H1 (cell line): ENCODE results near the gene SEMA3F. TPM values are rescaled to one million over a fixed set of nuclear protein-coding genes. Genes with fewer than 3 reads are reported as not detected.

Experiments used
- CTCF ChIA-PET: fragments of 300-600 bp; sonication (Branson Sonifier 250); formaldehyde crosslinking; loops from one replicate; lab custom pipeline; 2021; ENCODE audit not compliant: partially characterized antibody; lab: Charles Lee
- POLR2A ChIA-PET: fragments of 300-600 bp; sonication (Branson Sonifier 250); formaldehyde crosslinking; loops from one replicate; lab custom pipeline; 2021; ENCODE audit warnings: inconsistent platforms; ENCODE audit not compliant: partially characterized antibody; lab: Charles Lee
- DNase-seq, 2 experiments: peaks; one replicate each; pipeline versions ENCODE4 v3.0.0 to v3.0.0-alpha.2; 2010 to 2022; ENCODE audit warnings: low spot score in 2 of 2, low read depth in 1 of 2, mixed read lengths in 1 of 2
- FAIRE-seq: peaks from 2 replicates; lab custom pipeline; 2011; peaks lifted over from hg19 to GRCh38; lab: Jason Lieb, UNC
- H2AFZ ChIP-seq: 2 replicates; pipeline ENCODE4 v1.8.1; 2012; ENCODE audit warnings: low read length, inconsistent platforms
- H2AK5ac ChIP-seq: 2 replicates; pipeline ENCODE4 v1.6.1; 2013; ENCODE audit warnings: low read depth, low read length
- H2BK120ac ChIP-seq: replicated peaks from 2 replicates; pipeline ENCODE3; 2013; ENCODE audit warnings: low read depth, low read length, inconsistent platforms
- H2BK12ac ChIP-seq: 2 replicates; pipeline ENCODE4 v1.6.1; 2013; ENCODE audit warnings: low read depth, low read length
- H2BK15ac ChIP-seq: 2 replicates; pipeline ENCODE4 v1.6.1; 2013; ENCODE audit warnings: low read length
- H2BK20ac ChIP-seq: 2 replicates; pipeline ENCODE4 v1.6.1; 2013; ENCODE audit warnings: low read length
- H2BK5ac ChIP-seq: 2 replicates; pipeline ENCODE4 v1.6.1; 2013; ENCODE audit warnings: low read depth, low read length
- H3K14ac ChIP-seq: 2 replicates; pipeline ENCODE4 v1.6.1; 2013; ENCODE audit warnings: inconsistent platforms; ENCODE audit not compliant: insufficient read length
- H3K18ac ChIP-seq: 2 replicates; pipeline ENCODE4 v1.6.1; 2013; ENCODE audit warnings: low read length; ENCODE audit errors: extremely low read depth
- H3K23ac ChIP-seq: 2 replicates; pipeline ENCODE4 v1.6.1; 2013; ENCODE audit warnings: inconsistent platforms; ENCODE audit not compliant: insufficient read length
- H3K23me2 ChIP-seq: 2 replicates; pipeline ENCODE4 v1.6.1; 2013; ENCODE audit warnings: low read depth, low read length
- H3K27ac ChIP-seq: 2 replicates; pipeline ENCODE4 v1.6.1; 2011; ENCODE audit warnings: low read depth, low read length, inconsistent platforms
- H3K27me3 ChIP-seq, 4 experiments: replicated peaks in 1 of 4; 1 replicate in 1 of 4; 2 replicates in 3 of 4; pipeline versions ENCODE4 v1.6.1 to v1.8.1; 2011 to 2013; ENCODE audit warnings: low read length in 3 of 4, mild to moderate bottlenecking in 3 of 4, inconsistent platforms in 2 of 4, mixed read lengths in 2 of 4, moderate library complexity in 1 of 4; ENCODE audit not compliant: control insufficient read depth in 3 of 4, insufficient read depth in 3 of 4; ENCODE audit errors: extremely low read depth in 1 of 4
- H3K36me3 ChIP-seq, 4 experiments: 2 replicates each; pipeline versions ENCODE4 v1.6.1 to v1.8.1; 2011 to 2013; ENCODE audit warnings: mild to moderate bottlenecking in 4 of 4, low read length in 3 of 4, moderate library complexity in 2 of 4, control low read depth in 1 of 4, inconsistent platforms in 1 of 4; ENCODE audit not compliant: insufficient read depth in 4 of 4, control insufficient read depth in 2 of 4
- H3K4ac ChIP-seq: replicated peaks from 2 replicates; pipeline ENCODE3; 2013; ENCODE audit warnings: low read length, low read depth, mixed read lengths, inconsistent platforms; ENCODE audit not compliant: insufficient read length
- H3K4me1 ChIP-seq, 4 experiments: replicated peaks in 1 of 4; 1 replicate in 1 of 4; 2 replicates in 3 of 4; pipeline versions ENCODE4 v1.6.1 to v1.8.1; 2011 to 2013; ENCODE audit warnings: low read length in 3 of 4, inconsistent platforms in 2 of 4, mixed read lengths in 1 of 4; ENCODE audit not compliant: insufficient read depth in 4 of 4, control insufficient read depth in 3 of 4
- H3K4me2 ChIP-seq, 2 experiments: 2 replicates each; pipeline versions ENCODE4 v1.6.1 to v1.8.1; 2011 to 2013; ENCODE audit warnings: low read depth in 2 of 2, low read length in 2 of 2, control low read depth in 1 of 2, inconsistent platforms in 1 of 2, mild to moderate bottlenecking in 1 of 2; ENCODE audit not compliant: insufficient read depth in 1 of 2
- H3K4me3 ChIP-seq, 4 experiments: fragments of 200-600, 300-600 bp in 1 of 4; sonication (generic), shearing (Covaris generic), sonication (Bioruptor Twin) in 1 of 4; 2 replicates each; pipeline versions ENCODE4 v1.5.1 to v1.8.1; 2011 to 2016; ENCODE audit warnings: low read length in 4 of 4, low read depth in 3 of 4, control low read depth in 2 of 4, inconsistent platforms in 2 of 4, mild to moderate bottlenecking in 2 of 4, mixed read lengths in 1 of 4, moderate library complexity in 1 of 4; ENCODE audit not compliant: insufficient read depth in 2 of 4; ENCODE audit errors: extremely low read depth in 1 of 4
- H3K56ac ChIP-seq: replicated peaks from 2 replicates; pipeline ENCODE3; 2013; ENCODE audit warnings: low read depth, mild to moderate bottlenecking, mixed read lengths, low read length, inconsistent platforms; ENCODE audit not compliant: insufficient read length
- H3K79me1 ChIP-seq: 2 replicates; pipeline ENCODE4 v1.6.1; 2013; ENCODE audit warnings: low read depth, low read length, control low read depth
- H3K79me2 ChIP-seq, 2 experiments: 2 replicates each; pipeline versions ENCODE4 v1.6.1 to v1.8.1; 2012 to 2013; ENCODE audit warnings: low read length in 2 of 2, mild to moderate bottlenecking in 2 of 2, inconsistent platforms in 1 of 2; ENCODE audit not compliant: insufficient read depth in 2 of 2, control insufficient read depth in 1 of 2
- H3K9ac ChIP-seq, 4 experiments: replicated peaks in 1 of 4; 1 replicate in 1 of 4; 2 replicates in 3 of 4; pipeline versions ENCODE4 v1.6.1 to v1.8.1; 2011 to 2013; ENCODE audit warnings: low read depth in 3 of 4, low read length in 3 of 4, control low read depth in 2 of 4, mild to moderate bottlenecking in 2 of 4, moderate library complexity in 2 of 4, inconsistent platforms in 1 of 4; ENCODE audit errors: extremely low read depth in 1 of 4
- H3K9me3 ChIP-seq, 2 experiments: 2 replicates each; pipeline versions ENCODE4 v1.6.1 to v1.8.1; 2012 to 2013; ENCODE audit warnings: mild to moderate bottlenecking in 2 of 2, moderate library complexity in 2 of 2, control low read depth in 1 of 2, inconsistent platforms in 1 of 2, low read depth in 1 of 2, low read length in 1 of 2, mixed read lengths in 1 of 2; ENCODE audit not compliant: insufficient read depth in 2 of 2
- H4K20me1 ChIP-seq, 2 experiments: replicated peaks in 1 of 2; 2 replicates each; pipeline versions ENCODE3 to v1.8.1; 2011 to 2013; ENCODE audit warnings: inconsistent platforms in 2 of 2, low read length in 2 of 2, mild to moderate bottlenecking in 1 of 2; ENCODE audit not compliant: insufficient read depth in 2 of 2, control insufficient read depth in 1 of 2
- H4K5ac ChIP-seq: 2 replicates; pipeline ENCODE4 v1.6.1; 2013; ENCODE audit warnings: low read length, low read depth, mixed read lengths, inconsistent platforms; ENCODE audit not compliant: insufficient read length
- H4K8ac ChIP-seq: 2 replicates; pipeline ENCODE4 v1.8.0; 2013; ENCODE audit warnings: mild to moderate bottlenecking, moderate library complexity, low read length, inconsistent platforms; ENCODE audit not compliant: insufficient read depth; ENCODE audit errors: extremely low read depth
- H4K91ac ChIP-seq: replicated peaks from 2 replicates; pipeline ENCODE3; 2013; ENCODE audit warnings: low read length, mixed read lengths, inconsistent platforms; ENCODE audit not compliant: insufficient read length
- BACH1 ChIP-seq: IDR thresholded peaks from 2 replicates; pipeline ENCODE4 v1.6.1; 2012; ENCODE audit warnings: low read length, improper control_type of control experiment
- CEBPB ChIP-seq: IDR thresholded peaks from 2 replicates; pipeline ENCODE4 v1.6.1; 2012; ENCODE audit warnings: low read depth, low read length
- FOSL1 ChIP-seq: IDR thresholded peaks from 2 replicates; pipeline ENCODE4 v1.6.1; 2011; ENCODE audit warnings: mild to moderate bottlenecking, low read depth, low read length, moderate library complexity; ENCODE audit not compliant: insufficient read depth
- HDAC2 ChIP-seq, 2 experiments: fragments of 300-600 bp in 1 of 2; sonication (generic) in 1 of 2; IDR thresholded peaks; 2 replicates each; pipeline ENCODE4 v1.6.1; 2011 to 2012; ENCODE audit warnings: low read depth in 2 of 2, low read length in 2 of 2, mild to moderate bottlenecking in 2 of 2, moderate library complexity in 2 of 2, borderline replicate concordance in 1 of 2, inconsistent platforms in 1 of 2
- MAX ChIP-seq: IDR thresholded peaks from 2 replicates; pipeline ENCODE4 v1.6.1; 2012; ENCODE audit warnings: inconsistent platforms
- RAD21 ChIP-seq, 2 experiments: IDR thresholded peaks in 1 of 2; conservative IDR thresholded peaks in 1 of 2; 2 replicates each; pipeline ENCODE4 v1.6.1; 2011; ENCODE audit warnings: low read depth in 2 of 2, low read length in 2 of 2, improper control_type of control experiment in 1 of 2, inconsistent platforms in 1 of 2, mild to moderate bottlenecking in 1 of 2, moderate library complexity in 1 of 2
- RFX5 ChIP-seq: IDR thresholded peaks from 2 replicates; pipeline ENCODE4 v1.6.1; 2011; ENCODE audit warnings: low read depth, low read length, improper control_type of control experiment, borderline replicate concordance
- SIN3A ChIP-seq, 2 experiments: IDR thresholded peaks in 1 of 2; conservative IDR thresholded peaks in 1 of 2; 2 replicates each; pipeline ENCODE4 v1.6.1; 2011 to 2012; ENCODE audit warnings: low read length in 2 of 2, improper control_type of control experiment in 1 of 2, low read depth in 1 of 2, mild to moderate bottlenecking in 1 of 2
- SIX5 ChIP-seq: IDR thresholded peaks from 2 replicates; pipeline ENCODE4 v1.6.1; 2011; ENCODE audit warnings: mild to moderate bottlenecking, low read depth, low read length
- ZNF274 ChIP-seq: IDR thresholded peaks from 2 replicates; pipeline ENCODE4 v1.7.0; 2012; ENCODE audit warnings: low read length, borderline replicate concordance; ENCODE audit errors: extremely low read depth
- WGBS, 2 experiments: shearing (Covaris generic) in 1 of 2; methylation state at CpG; one replicate each; pipeline versions ENCODE4 v1.1.6 to v1.1.7; 2013 to 2015; ENCODE audit warnings: low lambda C conversion rate in 2 of 2, mixed read lengths in 2 of 2, inconsistent platforms in 1 of 2, low coverage in 1 of 2, missing lambda C conversion rate in 1 of 2; ENCODE audit not compliant: insufficient replicate concordance in 2 of 2, insufficient coverage in 1 of 2, insufficient read length in 1 of 2; ENCODE audit errors: extremely low coverage in 1 of 2, missing lambda C conversion rate in 1 of 2; 5-methylcytosine and 5-hydroxymethylcytosine counted together
- polyA plus RNA-seq, 7 experiments: library from polyadenylated mRNA; depleted of rRNA in 3 of 7; stranded (reverse) in 5 of 7; unstranded in 2 of 7; fragments of >200 nt in 5 of 7; fragments of 200-250 nt in 2 of 7; gene quantifications; 1 replicate in 5 of 7; 2 replicates in 1 of 7; 4 replicates in 1 of 7; pipeline versions ENCODE4 v1.2.1 to v1.2.3, GENCODE V29; 2011 to 2013; ENCODE audit warnings: missing spikeins in 2 of 7, mixed read lengths in 2 of 7
- total RNA-seq: library from RNA; stranded (reverse); fragmentation: NEBNext Ultra II Directional; extraction: Animal tissue kit (Norgen Biotek cat#: 25700); gene quantifications from 2 replicates; pipeline ENCODE4 v1.2.1, GENCODE V29; 2021

SEMA3F gene
- total and polyA plus RNA-seq, 2 of the 8 experiments (the other 6 are each of a cell fraction or from before 2014, with no cell fraction given), result 20.3 to 37.0 TPM

- Histone ChIP-seq H2BK5ac (0 out of 2 replicates have a peak overlapping the region, but pooled peaks have one; percentile 12), H2AK5ac (peak overlapping the region; percentile 17; the same call in 1 of the 2 replicates), H3K9me3 (no peaks in the 10 kb centered on the region), H4K20me1 (peaks cover 3 to 16% of the 10 kb centered on the region in 2 experiments), H3K14ac (no peak overlapping the region), H3K4me3 (no peak overlapping the region), H3K4me1 (peaks cover 0 to 35% (median 26%) of the 10 kb centered on the region in 4 experiments; a peak in 6 of 7 replicates), H2BK15ac (0 out of 2 replicates have a peak overlapping the region, but pooled peaks have one; percentile 61), H3K18ac (peak overlapping the region; percentile 60; the same call in 1 of the 2 replicates), H2AFZ (no peak overlapping the region), H3K79me1 (peaks cover 17% of the 10 kb centered on the region), H2BK20ac (no peak overlapping the region), H3K56ac (no peak overlapping the region), H3K4me2 (no peak overlapping the region), H3K9ac (no peak overlapping the region), H3K79me2 (peaks cover 0 to 24% of the 10 kb centered on the region in 2 experiments; a peak in 2 of 4 replicates), H2BK120ac (no peak overlapping the region), H3K27me3 (peaks cover 0 to 12% (median 7%) of the 10 kb centered on the region in 4 experiments; a peak in 5 of 7 replicates), H3K4ac (no peak overlapping the region), H3K27ac (no peak overlapping the region; the same call in 1 of the 2 replicates), H3K23me2 (peaks cover 17% of the 10 kb centered on the region; the same call in 1 of the 2 replicates), H2BK12ac (no peak overlapping the region), H4K8ac (no peak overlapping the region), H3K23ac (no peak overlapping the region), H4K91ac (no peak overlapping the region), H4K5ac (no peak overlapping the region), H3K36me3 (peaks cover 7 to 20% (median 14%) of the 10 kb centered on the region in 4 experiments; a peak in 5 of 8 replicates)
- DNase-seq (no peak), FAIRE-seq (no peak)
- POLR2A ChIA-PET, result interaction anchor here (0.8 to 6.6 kb wide), 8 partner anchors 9 to 45 kb away, joined by 3 to 65 read pairs (median 4); no protein-coding TSS in a partner anchor
- CTCF ChIA-PET, result interaction anchor here (0.7 to 1.7 kb wide), 11 partner anchors 13 to 64 kb away, joined by 3 to 11 read pairs (median 4); no protein-coding TSS in a partner anchor
- 79% methylated on average over 10 of the region's 10 CpGs; no CpG with 5 or more reads in 1 of the 2 experiments for WGBS, 2 experiments
- no peak for TF ChIP-seq RFX5
- TF ChIP-seq RAD21 (IDR thresholded peaks at IDR 0.05 in 1 of 2, conservative IDR thresholded peaks at IDR 0.05 in 1 of 2; ENCODE audit: low read depth in 2 of 2, low read length in 2 of 2), result no peak
- no peak for TF ChIP-seq CEBPB
- no peak for TF ChIP-seq SIX5
- 0 out of 4 replicates have a peak, but pooled peaks of 1 of the 2 experiments have one; percentile 41 for TF ChIP-seq HDAC2 (IDR thresholded peaks at IDR 0.05; ENCODE audit: borderline replicate concordance in 1 of 2, low read depth in 2 of 2, low read length in 2 of 2)
- TF ChIP-seq SIN3A (conservative IDR thresholded peaks at IDR 0.05 in 1 of 2, IDR thresholded peaks at IDR 0.05 in 1 of 2; ENCODE audit: low read depth in 1 of 2, low read length in 2 of 2), result no peak
- TF ChIP-seq FOSL1, result no peak
- TF ChIP-seq BACH1, result no peak
- TF ChIP-seq MAX, result no peak
- TF ChIP-seq ZNF274, result no peak
Measured at GRCh38 chr3:50158530-50159146, 3.5 kb downstream of the SEMA3F start.
